ENCODE results near the gene TTYH2. TPM values are rescaled to one million over a fixed set of nuclear protein-coding genes. Genes with fewer than 3 reads are reported as not detected.

The TTYH2 gene
- total and polyA plus RNA-seq, 10 of the 15 experiments (the other 5 are each of a cell fraction or from before 2014, with no cell fraction given) = 0.26 to 25.2 (median 6.6) TPM

- TF ChIP-seq ZNF687 (IDR thresholded peaks at IDR 0.05) (peak; percentile 29; the same call in 1 of the 2 replicates), NFXL1 (IDR thresholded peaks at IDR 0.05; ENCODE audit: borderline replicate concordance) (no peak), ELK1 (IDR thresholded peaks at IDR 0.05; ENCODE audit: low read depth, low read length) (0 out of 2 replicates have a peak, but pooled peaks have one; percentile 13), SRF (IDR thresholded peaks at IDR 0.05; ENCODE audit: low read depth in 2 of 2, low read length in 2 of 2) (0 out of 4 replicates have a peak, but pooled peaks of 1 of the 2 experiments have one; percentile 23), FOS (IDR thresholded peaks at IDR 0.05; ENCODE audit: borderline replicate concordance, extremely low read depth, insufficient read length) (no peak), SUPT20H (IDR thresholded peaks at IDR 0.05; ENCODE audit: borderline replicate concordance, control insufficient read depth, low read depth, low read length) (no peak), ZNF207 (IDR thresholded peaks at IDR 0.05; ENCODE audit: borderline replicate concordance) (peak; percentile 45; the same call in 1 of the 2 replicates), ZNF384 (IDR thresholded peaks at IDR 0.05; ENCODE audit: borderline replicate concordance, low read depth, low read length) (peak; percentile 65; the same call in 1 of the 2 replicates), NR2C1 (IDR thresholded peaks at IDR 0.05) (no peak), MAX (IDR thresholded peaks at IDR 0.05; ENCODE audit: low read depth, low read length) (no peak; the same call in 1 of the 2 replicates), BCL3 (IDR thresholded peaks at IDR 0.05; ENCODE audit: borderline replicate concordance, insufficient read depth, low read depth, low read length, poor library complexity, severe bottlenecking) (peak; percentile 49), SIX5 (IDR thresholded peaks at IDR 0.05; ENCODE audit: low read depth, low read length, severe bottlenecking) (no peak), TCF3 (IDR thresholded peaks at IDR 0.05; ENCODE audit: borderline replicate concordance, insufficient read depth, low read depth, low read length) (no peak), SPI1 (IDR thresholded peaks at IDR 0.05; ENCODE audit: borderline replicate concordance, insufficient read depth, low read depth, low read length) (no peak), CEBPZ (IDR thresholded peaks at IDR 0.05; ENCODE audit: low read depth, low read length) (no peak), PML (IDR thresholded peaks at IDR 0.05; ENCODE audit: low read length) (peak; percentile 71; the same call in 1 of the 2 replicates)
These were observed 2.9 kb upstream of the TTYH2 start (continued) for GRCh38 chr17:74210191-74211140.

Measured in GM12878 (cell line).